Astrocyte (in vitro differentiated cells and primary cell): ENCODE measurements around the gene KCNJ16. TPM values are rescaled to one million over a fixed set of nuclear protein-coding genes. Genes with fewer than 3 reads are reported as not detected.

Experiments
- DNase-seq: peaks from one replicate; pipeline ENCODE4 v3.0.0-alpha.2; 2010; ENCODE audit warnings: low read depth
- FAIRE-seq: peaks from 2 replicates; lab custom pipeline; 2011; peaks lifted over from hg19 to GRCh38; lab: Jason Lieb, UNC
- H2AFZ ChIP-seq: 2 replicates; pipeline ENCODE4 v1.6.0; 2012; ENCODE audit warnings: low read depth, low read length, inconsistent platforms
- H3K27ac ChIP-seq: 2 replicates; pipeline ENCODE4 v1.5.1; 2011; ENCODE audit warnings: low read depth, low read length, inconsistent platforms
- H3K27me3 ChIP-seq: 2 replicates; pipeline ENCODE4 v1.6.0; 2011; ENCODE audit warnings: low read length, inconsistent platforms; ENCODE audit not compliant: insufficient read depth
- H3K36me3 ChIP-seq: 2 replicates; pipeline ENCODE4 v1.5.1; 2011; ENCODE audit warnings: low read length, inconsistent platforms; ENCODE audit not compliant: insufficient read depth
- H3K4me1 ChIP-seq: 2 replicates; pipeline ENCODE4 v1.5.1; 2011; ENCODE audit warnings: low read length, inconsistent platforms; ENCODE audit not compliant: insufficient read depth
- H3K4me2 ChIP-seq: 2 replicates; pipeline ENCODE4 v1.6.0; 2012; ENCODE audit warnings: low read length, inconsistent platforms
- H3K4me3 ChIP-seq: 2 replicates; pipeline ENCODE4 v1.5.1; 2011; ENCODE audit warnings: low read depth, mild to moderate bottlenecking, low read length, inconsistent platforms; ENCODE audit not compliant: insufficient read depth
- H3K79me2 ChIP-seq: 2 replicates; pipeline ENCODE4 v1.6.0; 2012; ENCODE audit warnings: mild to moderate bottlenecking, low read length, inconsistent platforms; ENCODE audit not compliant: insufficient read depth
- H3K9ac ChIP-seq: 2 replicates; pipeline ENCODE4 v1.6.0; 2012; ENCODE audit warnings: mild to moderate bottlenecking, low read length, inconsistent platforms
- H3K9me3 ChIP-seq: 2 replicates; pipeline ENCODE4 v1.5.1; 2012; ENCODE audit warnings: low read depth, mild to moderate bottlenecking, low read length, inconsistent platforms; ENCODE audit not compliant: insufficient read depth
- H4K20me1 ChIP-seq: 2 replicates; pipeline ENCODE4 v1.6.0; 2012; ENCODE audit warnings: low read length, inconsistent platforms; ENCODE audit not compliant: insufficient read depth
- H3K27ac Mint-ChIP-seq: one replicate; pipeline ENCODE4 v1.8.0; 2021; ENCODE audit warnings: mild to moderate bottlenecking, mixed read lengths; ENCODE audit not compliant: unreplicated experiment
- H3K27me3 Mint-ChIP-seq: one replicate; pipeline ENCODE4 v1.8.0; 2021; ENCODE audit warnings: low read depth, mixed read lengths; ENCODE audit not compliant: unreplicated experiment
- H3K36me3 Mint-ChIP-seq: one replicate; pipeline ENCODE4 v1.8.0; 2021; ENCODE audit warnings: low read depth, mixed read lengths; ENCODE audit not compliant: unreplicated experiment
- H3K4me1 Mint-ChIP-seq: one replicate; pipeline ENCODE4 v1.8.0; 2021; ENCODE audit warnings: low read depth, mixed read lengths; ENCODE audit not compliant: unreplicated experiment
- H3K4me3 Mint-ChIP-seq: one replicate; pipeline ENCODE4 v1.8.0; 2021; ENCODE audit warnings: mild to moderate bottlenecking, moderate library complexity, mixed read lengths; ENCODE audit not compliant: unreplicated experiment
- H3K9me3 Mint-ChIP-seq: one replicate; pipeline ENCODE4 v1.8.0; 2021; ENCODE audit warnings: mild to moderate bottlenecking, mixed read lengths; ENCODE audit not compliant: unreplicated experiment
- CTCF ChIP-seq: IDR thresholded peaks from 2 replicates; pipeline ENCODE4 v1.5.1; 2011; ENCODE audit warnings: low read depth, mild to moderate bottlenecking, inconsistent platforms, low read length, moderate library complexity; ENCODE audit not compliant: insufficient read depth
- EZH2 ChIP-seq: IDR thresholded peaks from 2 replicates; pipeline ENCODE4 v1.6.1; 2012; ENCODE audit warnings: mild to moderate bottlenecking, low read length, inconsistent platforms; ENCODE audit not compliant: insufficient read depth
- total RNA-seq: library from RNA; stranded (reverse); gene quantifications from 2 replicates; pipeline ENCODE4 v1.2.1, GENCODE V29; 2021

KCNJ16 gene
- total RNA-seq, 1 donor from 2014 or later = 0.73 TPM

- Histone ChIP-seq H2AFZ (no peak overlapping the region), H3K36me3 (no peaks in the 10 kb centered on the region), H4K20me1 (no peaks in the 10 kb centered on the region), H3K4me2 (no peak overlapping the region), H3K27me3 (no peaks in the 10 kb centered on the region), H3K4me3 (no peak overlapping the region), H3K4me1 (peaks cover 4% of the 10 kb centered on the region), H3K9ac (no peak overlapping the region), H3K9me3 (no peaks in the 10 kb centered on the region), H3K79me2 (no peaks in the 10 kb centered on the region), H3K27ac (no peak overlapping the region)
- H3K9me3 Mint-ChIP-seq = no peaks in the 10 kb centered on the region
- no peak overlapping the region for H3K27ac Mint-ChIP-seq
- no peaks in the 10 kb centered on the region for H3K4me1 Mint-ChIP-seq
- no peak overlapping the region for H3K4me3 Mint-ChIP-seq
- no peak for FAIRE-seq
- peaks cover 3% of the 10 kb centered on the region for H3K27me3 Mint-ChIP-seq
- H3K36me3 Mint-ChIP-seq = no peaks in the 10 kb centered on the region
- no peak for TF ChIP-seq CTCF
- TF ChIP-seq EZH2 = no peak
- DNase-seq = no peak
Measured at GRCh38 chr17:70157151-70157550, 82.1 kb downstream of the KCNJ16 start.

- TF ChIP-seq EZH2 = no peak
- no peak for TF ChIP-seq CTCF
- H3K9me3 ChIP-seq = no peaks in the 10 kb centered on the region
- Mint-ChIP-seq H3K36me3 (no peaks in the 10 kb centered on the region), H3K4me3 (no peak overlapping the region), H3K27ac (no peak overlapping the region), H3K27me3 (peaks cover 3% of the 10 kb centered on the region), H3K9me3 (no peaks in the 10 kb centered on the region), H3K4me1 (no peaks in the 10 kb centered on the region)
- no peak overlapping the region for H3K27ac ChIP-seq
- no peak overlapping the region for H3K4me2 ChIP-seq
- H4K20me1 ChIP-seq = no peaks in the 10 kb centered on the region
- H3K79me2 ChIP-seq = no peaks in the 10 kb centered on the region
- H3K4me3 ChIP-seq = no peak overlapping the region
- peaks cover 4% of the 10 kb centered on the region for H3K4me1 ChIP-seq
- DNase-seq (no peak), FAIRE-seq (peak; percentile 17)
- no peak overlapping the region for H3K9ac ChIP-seq
- no peak overlapping the region for H2AFZ ChIP-seq
- H3K36me3 ChIP-seq = no peaks in the 10 kb centered on the region
- H3K27me3 ChIP-seq = no peaks in the 10 kb centered on the region
Measured at GRCh38 chr17:70158180-70158579, 83.2 kb downstream of the KCNJ16 start.

GRCh38 chr17:70158591-70158990 is 83.6 kb downstream of the KCNJ16 start:
- Histone ChIP-seq H3K4me1 (peaks cover 4% of the 10 kb centered on the region), H3K27me3 (no peaks in the 10 kb centered on the region), H3K79me2 (no peaks in the 10 kb centered on the region), H4K20me1 (no peaks in the 10 kb centered on the region), H3K4me3 (no peak overlapping the region), H3K9me3 (no peaks in the 10 kb centered on the region), H3K9ac (no peak overlapping the region), H3K36me3 (no peaks in the 10 kb centered on the region), H2AFZ (no peak overlapping the region), H3K4me2 (no peak overlapping the region), H3K27ac (no peak overlapping the region)
- H3K4me1 Mint-ChIP-seq = no peaks in the 10 kb centered on the region
- no peak for DNase-seq
- H3K27ac Mint-ChIP-seq = no peak overlapping the region
- peaks cover 3% of the 10 kb centered on the region for H3K27me3 Mint-ChIP-seq
- FAIRE-seq = no peak
- no peaks in the 10 kb centered on the region for H3K36me3 Mint-ChIP-seq
- TF ChIP-seq CTCF (no peak), EZH2 (no peak)
- no peaks in the 10 kb centered on the region for H3K9me3 Mint-ChIP-seq
- no peak overlapping the region for H3K4me3 Mint-ChIP-seq
